H1 (cell line): ENCODE measurements around the gene PRRX2. TPM values are rescaled to one million over a fixed set of nuclear protein-coding genes. Genes with fewer than 3 reads are reported as not detected.

Source experiments
- CHD1 ChIP-seq: IDR thresholded peaks from 2 replicates; pipeline ENCODE4 v1.6.1; 2012; ENCODE audit warnings: low read depth, low read length, improper control_type of control experiment
- CTBP2 ChIP-seq: IDR thresholded peaks from 2 replicates; pipeline ENCODE4 v1.7.0; 2011; ENCODE audit warnings: borderline replicate concordance, mild to moderate bottlenecking, moderate library complexity, mixed read lengths, low read length; ENCODE audit not compliant: insufficient read depth, insufficient read length
- KDM1A ChIP-seq: fragments of 200-600, 300-600 bp; sonication (generic); IDR thresholded peaks from 2 replicates; pipeline ENCODE4 v1.7.1; 2016; ENCODE audit warnings: mild to moderate bottlenecking, low read length, borderline replicate concordance
- KDM4A ChIP-seq: IDR thresholded peaks from one replicate; pipeline ENCODE4 v1.7.1; 2012; ENCODE audit warnings: low read depth, mild to moderate bottlenecking, moderate library complexity, low read length, inconsistent platforms; ENCODE audit not compliant: severe bottlenecking
- NANOG ChIP-seq: IDR thresholded peaks from 2 replicates; pipeline ENCODE4 v1.6.1; 2011; ENCODE audit warnings: low read length, low read depth, mild to moderate bottlenecking, inconsistent platforms; ENCODE audit not compliant: insufficient read depth, poor library complexity, severe bottlenecking
- RXRA ChIP-seq: IDR thresholded peaks from 2 replicates; pipeline ENCODE4 v1.6.1; 2011; ENCODE audit warnings: low read depth, mild to moderate bottlenecking, low read length, moderate library complexity; ENCODE audit not compliant: insufficient read depth
- SAP30 ChIP-seq: fragments of 300-600 bp; sonication (generic); IDR thresholded peaks from 2 replicates; pipeline ENCODE4 v1.7.1; 2012; ENCODE audit warnings: low read length, moderate library complexity, mild to moderate bottlenecking, inconsistent platforms; ENCODE audit not compliant: insufficient read depth, insufficient replicate concordance
- polyA plus RNA-seq, 7 experiments: library from polyadenylated mRNA; depleted of rRNA in 3 of 7; stranded (reverse) in 5 of 7; unstranded in 2 of 7; fragments of >200 nt in 5 of 7; fragments of 200-250 nt in 2 of 7; gene quantifications; 1 replicate in 5 of 7; 2 replicates in 1 of 7; 4 replicates in 1 of 7; pipeline versions ENCODE4 v1.2.1 to v1.2.3, GENCODE V29; 2011 to 2013; ENCODE audit warnings: missing spikeins in 2 of 7, mixed read lengths in 2 of 7
- total RNA-seq: library from RNA; stranded (reverse); fragmentation: NEBNext Ultra II Directional; extraction: Animal tissue kit (Norgen Biotek cat#: 25700); gene quantifications from 2 replicates; pipeline ENCODE4 v1.2.1, GENCODE V29; 2021
- TF ChIP-seq, protein P1 (sequence below): fragments of 300-600 bp; sonication (generic); IDR thresholded peaks from 2 replicates; pipeline ENCODE4 v1.7.1; 2012; ENCODE audit warnings: low read length, moderate library complexity, mild to moderate bottlenecking, inconsistent platforms; ENCODE audit not compliant: insufficient replicate concordance
- TF ChIP-seq, protein P2 (sequence below): IDR thresholded peaks from 2 replicates; pipeline ENCODE4 v1.6.1; 2012; ENCODE audit warnings: low read length, inconsistent platforms

The PRRX2 gene
- total and polyA plus RNA-seq, 2 of the 8 experiments (the other 6 are each of a cell fraction or from before 2014, with no cell fraction given) = 5.8 to 9.2 TPM

DNA sequence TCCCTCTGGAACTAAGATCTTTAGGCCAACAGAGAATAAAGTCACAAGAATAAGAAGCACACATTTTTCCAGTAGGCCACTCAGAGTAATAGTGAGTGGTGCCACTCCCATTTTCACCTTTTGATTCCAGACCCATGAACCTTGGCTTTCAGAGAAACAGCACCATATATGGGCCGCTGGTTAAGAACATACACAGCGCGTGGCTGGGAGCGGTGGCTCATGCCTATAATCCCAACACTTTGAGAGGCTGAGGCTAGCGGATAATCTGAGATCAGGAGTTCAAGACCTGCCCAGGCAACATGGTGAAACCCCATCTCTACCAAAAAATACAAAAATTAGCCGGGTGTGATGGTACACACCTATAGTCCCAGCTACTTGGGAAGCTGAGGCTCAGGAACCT lies 103.0 kb downstream of the PRRX2 start (continued):
- TF ChIP-seq, protein P1, sequence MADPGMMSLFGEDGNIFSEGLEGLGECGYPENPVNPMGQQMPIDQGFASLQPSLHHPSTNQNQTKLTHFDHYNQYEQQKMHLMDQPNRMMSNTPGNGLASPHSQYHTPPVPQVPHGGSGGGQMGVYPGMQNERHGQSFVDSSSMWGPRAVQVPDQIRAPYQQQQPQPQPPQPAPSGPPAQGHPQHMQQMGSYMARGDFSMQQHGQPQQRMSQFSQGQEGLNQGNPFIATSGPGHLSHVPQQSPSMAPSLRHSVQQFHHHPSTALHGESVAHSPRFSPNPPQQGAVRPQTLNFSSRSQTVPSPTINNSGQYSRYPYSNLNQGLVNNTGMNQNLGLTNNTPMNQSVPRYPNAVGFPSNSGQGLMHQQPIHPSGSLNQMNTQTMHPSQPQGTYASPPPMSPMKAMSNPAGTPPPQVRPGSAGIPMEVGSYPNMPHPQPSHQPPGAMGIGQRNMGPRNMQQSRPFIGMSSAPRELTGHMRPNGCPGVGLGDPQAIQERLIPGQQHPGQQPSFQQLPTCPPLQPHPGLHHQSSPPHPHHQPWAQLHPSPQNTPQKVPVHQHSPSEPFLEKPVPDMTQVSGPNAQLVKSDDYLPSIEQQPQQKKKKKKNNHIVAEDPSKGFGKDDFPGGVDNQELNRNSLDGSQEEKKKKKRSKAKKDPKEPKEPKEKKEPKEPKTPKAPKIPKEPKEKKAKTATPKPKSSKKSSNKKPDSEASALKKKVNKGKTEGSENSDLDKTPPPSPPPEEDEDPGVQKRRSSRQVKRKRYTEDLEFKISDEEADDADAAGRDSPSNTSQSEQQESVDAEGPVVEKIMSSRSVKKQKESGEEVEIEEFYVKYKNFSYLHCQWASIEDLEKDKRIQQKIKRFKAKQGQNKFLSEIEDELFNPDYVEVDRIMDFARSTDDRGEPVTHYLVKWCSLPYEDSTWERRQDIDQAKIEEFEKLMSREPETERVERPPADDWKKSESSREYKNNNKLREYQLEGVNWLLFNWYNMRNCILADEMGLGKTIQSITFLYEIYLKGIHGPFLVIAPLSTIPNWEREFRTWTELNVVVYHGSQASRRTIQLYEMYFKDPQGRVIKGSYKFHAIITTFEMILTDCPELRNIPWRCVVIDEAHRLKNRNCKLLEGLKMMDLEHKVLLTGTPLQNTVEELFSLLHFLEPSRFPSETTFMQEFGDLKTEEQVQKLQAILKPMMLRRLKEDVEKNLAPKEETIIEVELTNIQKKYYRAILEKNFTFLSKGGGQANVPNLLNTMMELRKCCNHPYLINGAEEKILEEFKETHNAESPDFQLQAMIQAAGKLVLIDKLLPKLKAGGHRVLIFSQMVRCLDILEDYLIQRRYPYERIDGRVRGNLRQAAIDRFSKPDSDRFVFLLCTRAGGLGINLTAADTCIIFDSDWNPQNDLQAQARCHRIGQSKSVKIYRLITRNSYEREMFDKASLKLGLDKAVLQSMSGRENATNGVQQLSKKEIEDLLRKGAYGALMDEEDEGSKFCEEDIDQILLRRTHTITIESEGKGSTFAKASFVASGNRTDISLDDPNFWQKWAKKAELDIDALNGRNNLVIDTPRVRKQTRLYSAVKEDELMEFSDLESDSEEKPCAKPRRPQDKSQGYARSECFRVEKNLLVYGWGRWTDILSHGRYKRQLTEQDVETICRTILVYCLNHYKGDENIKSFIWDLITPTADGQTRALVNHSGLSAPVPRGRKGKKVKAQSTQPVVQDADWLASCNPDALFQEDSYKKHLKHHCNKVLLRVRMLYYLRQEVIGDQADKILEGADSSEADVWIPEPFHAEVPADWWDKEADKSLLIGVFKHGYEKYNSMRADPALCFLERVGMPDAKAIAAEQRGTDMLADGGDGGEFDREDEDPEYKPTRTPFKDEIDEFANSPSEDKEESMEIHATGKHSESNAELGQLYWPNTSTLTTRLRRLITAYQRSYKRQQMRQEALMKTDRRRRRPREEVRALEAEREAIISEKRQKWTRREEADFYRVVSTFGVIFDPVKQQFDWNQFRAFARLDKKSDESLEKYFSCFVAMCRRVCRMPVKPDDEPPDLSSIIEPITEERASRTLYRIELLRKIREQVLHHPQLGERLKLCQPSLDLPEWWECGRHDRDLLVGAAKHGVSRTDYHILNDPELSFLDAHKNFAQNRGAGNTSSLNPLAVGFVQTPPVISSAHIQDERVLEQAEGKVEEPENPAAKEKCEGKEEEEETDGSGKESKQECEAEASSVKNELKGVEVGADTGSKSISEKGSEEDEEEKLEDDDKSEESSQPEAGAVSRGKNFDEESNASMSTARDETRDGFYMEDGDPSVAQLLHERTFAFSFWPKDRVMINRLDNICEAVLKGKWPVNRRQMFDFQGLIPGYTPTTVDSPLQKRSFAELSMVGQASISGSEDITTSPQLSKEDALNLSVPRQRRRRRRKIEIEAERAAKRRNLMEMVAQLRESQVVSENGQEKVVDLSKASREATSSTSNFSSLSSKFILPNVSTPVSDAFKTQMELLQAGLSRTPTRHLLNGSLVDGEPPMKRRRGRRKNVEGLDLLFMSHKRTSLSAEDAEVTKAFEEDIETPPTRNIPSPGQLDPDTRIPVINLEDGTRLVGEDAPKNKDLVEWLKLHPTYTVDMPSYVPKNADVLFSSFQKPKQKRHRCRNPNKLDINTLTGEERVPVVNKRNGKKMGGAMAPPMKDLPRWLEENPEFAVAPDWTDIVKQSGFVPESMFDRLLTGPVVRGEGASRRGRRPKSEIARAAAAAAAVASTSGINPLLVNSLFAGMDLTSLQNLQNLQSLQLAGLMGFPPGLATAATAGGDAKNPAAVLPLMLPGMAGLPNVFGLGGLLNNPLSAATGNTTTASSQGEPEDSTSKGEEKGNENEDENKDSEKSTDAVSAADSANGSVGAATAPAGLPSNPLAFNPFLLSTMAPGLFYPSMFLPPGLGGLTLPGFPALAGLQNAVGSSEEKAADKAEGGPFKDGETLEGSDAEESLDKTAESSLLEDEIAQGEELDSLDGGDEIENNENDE = no peak
- TF ChIP-seq KDM1A = no peak
- TF ChIP-seq KDM4A = no peak
- no peak for TF ChIP-seq RXRA
- TF ChIP-seq CHD1 = no peak
- no peak for TF ChIP-seq SAP30
- no peak for TF ChIP-seq NANOG
- TF ChIP-seq, protein P2, sequence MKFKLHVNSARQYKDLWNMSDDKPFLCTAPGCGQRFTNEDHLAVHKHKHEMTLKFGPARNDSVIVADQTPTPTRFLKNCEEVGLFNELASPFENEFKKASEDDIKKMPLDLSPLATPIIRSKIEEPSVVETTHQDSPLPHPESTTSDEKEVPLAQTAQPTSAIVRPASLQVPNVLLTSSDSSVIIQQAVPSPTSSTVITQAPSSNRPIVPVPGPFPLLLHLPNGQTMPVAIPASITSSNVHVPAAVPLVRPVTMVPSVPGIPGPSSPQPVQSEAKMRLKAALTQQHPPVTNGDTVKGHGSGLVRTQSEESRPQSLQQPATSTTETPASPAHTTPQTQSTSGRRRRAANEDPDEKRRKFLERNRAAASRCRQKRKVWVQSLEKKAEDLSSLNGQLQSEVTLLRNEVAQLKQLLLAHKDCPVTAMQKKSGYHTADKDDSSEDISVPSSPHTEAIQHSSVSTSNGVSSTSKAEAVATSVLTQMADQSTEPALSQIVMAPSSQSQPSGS = no peak
- no peak for TF ChIP-seq CTBP2
